DND-41 (cell line): ENCODE results near the gene FSIP1.

Source experiments
- EZH2 ChIP-seq: IDR thresholded peaks from 3 replicates; pipeline ENCODE4 v1.6.1; 2012; ENCODE audit warnings: borderline replicate concordance, low read depth, mild to moderate bottlenecking, moderate library complexity, low read length, inconsistent platforms; ENCODE audit not compliant: severe bottlenecking
- TF ChIP-seq, protein P1 (sequence below): IDR thresholded peaks from 2 replicates; pipeline ENCODE4 v1.5.1; 2012; ENCODE audit warnings: borderline replicate concordance, low read length, moderate library complexity, mild to moderate bottlenecking; ENCODE audit not compliant: poor library complexity, severe bottlenecking; ENCODE audit errors: extremely low read depth

DNA sequence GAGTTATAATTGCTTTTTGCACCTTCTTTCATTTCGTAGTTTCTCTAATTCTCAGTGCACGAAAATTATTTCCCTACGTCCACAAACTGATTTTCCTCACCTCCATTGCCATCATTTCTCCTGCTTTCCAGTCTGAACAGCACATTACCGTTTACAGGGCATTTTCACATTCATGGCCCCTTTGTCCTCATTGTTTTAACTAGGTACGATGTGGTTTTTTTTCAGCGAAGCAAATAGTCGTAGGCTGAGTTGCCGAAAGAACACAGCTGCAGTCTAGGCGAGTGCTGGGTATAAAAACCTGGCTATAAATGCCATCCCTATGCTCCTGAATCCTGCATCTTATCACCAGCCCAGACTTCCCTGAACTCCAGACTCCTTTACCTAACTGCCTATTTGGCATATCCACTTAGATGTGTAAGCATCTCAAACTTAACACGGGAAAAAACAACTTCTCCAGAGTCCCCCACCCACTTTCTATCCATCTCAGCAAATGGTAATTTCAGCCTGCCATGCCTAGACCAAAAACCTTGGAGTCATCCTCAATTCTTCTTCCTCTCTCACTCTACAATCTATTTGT, 691 bp upstream of the FSIP1 start:
- TF ChIP-seq, protein P1, sequence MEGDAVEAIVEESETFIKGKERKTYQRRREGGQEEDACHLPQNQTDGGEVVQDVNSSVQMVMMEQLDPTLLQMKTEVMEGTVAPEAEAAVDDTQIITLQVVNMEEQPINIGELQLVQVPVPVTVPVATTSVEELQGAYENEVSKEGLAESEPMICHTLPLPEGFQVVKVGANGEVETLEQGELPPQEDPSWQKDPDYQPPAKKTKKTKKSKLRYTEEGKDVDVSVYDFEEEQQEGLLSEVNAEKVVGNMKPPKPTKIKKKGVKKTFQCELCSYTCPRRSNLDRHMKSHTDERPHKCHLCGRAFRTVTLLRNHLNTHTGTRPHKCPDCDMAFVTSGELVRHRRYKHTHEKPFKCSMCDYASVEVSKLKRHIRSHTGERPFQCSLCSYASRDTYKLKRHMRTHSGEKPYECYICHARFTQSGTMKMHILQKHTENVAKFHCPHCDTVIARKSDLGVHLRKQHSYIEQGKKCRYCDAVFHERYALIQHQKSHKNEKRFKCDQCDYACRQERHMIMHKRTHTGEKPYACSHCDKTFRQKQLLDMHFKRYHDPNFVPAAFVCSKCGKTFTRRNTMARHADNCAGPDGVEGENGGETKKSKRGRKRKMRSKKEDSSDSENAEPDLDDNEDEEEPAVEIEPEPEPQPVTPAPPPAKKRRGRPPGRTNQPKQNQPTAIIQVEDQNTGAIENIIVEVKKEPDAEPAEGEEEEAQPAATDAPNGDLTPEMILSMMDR: no peak
- TF ChIP-seq EZH2: no peak
